K562 (cell line): ENCODE data around the gene NRAP. TPM values are rescaled to one million over a fixed set of nuclear protein-coding genes. Genes with fewer than 3 reads are reported as not detected.

ENCODE experiments used
- CBFA2T2 ChIP-seq: fragments of 450-650 bp; conservative IDR thresholded peaks from 2 replicates; pipeline ENCODE4 v1.6.1; 2017; ENCODE audit warnings: mild to moderate bottlenecking
- ETS2 ChIP-seq: IDR thresholded peaks from 2 replicates; pipeline ENCODE4 v1.6.1; 2016; ENCODE audit warnings: borderline replicate concordance, missing genetic modification characterization, mild to moderate bottlenecking, moderate library complexity, missing compliant biosample characterization; ENCODE audit not compliant: poor library complexity, severe bottlenecking
- FOSL1 ChIP-seq: fragments of 200-800 bp; sonication (Bioruptor generic); conservative IDR thresholded peaks from 2 replicates; pipeline ENCODE4 v1.6.1; 2016; ENCODE audit warnings: missing genetic modification characterization, missing compliant biosample characterization
- HNRNPUL1 ChIP-seq: fragments of 200-400 bp; formaldehyde crosslinking; IDR thresholded peaks from 2 replicates; pipeline ENCODE4 v1.6.1; 2017; ENCODE audit warnings: low read length
- PCBP2 ChIP-seq: fragments of 200-400 bp; formaldehyde crosslinking; IDR thresholded peaks from 2 replicates; pipeline ENCODE4 v1.6.1; 2018; ENCODE audit warnings: low read length, low read depth, mild to moderate bottlenecking, moderate library complexity; ENCODE audit not compliant: poor library complexity, severe bottlenecking
- RAD21 ChIP-seq, 2 experiments: fragments of 250-450 bp in 1 of 2; fragments of 450-650 bp in 1 of 2; sonication (Bioruptor Pico) in 1 of 2; formaldehyde crosslinking in 1 of 2; IDR thresholded peaks in 1 of 2; conservative IDR thresholded peaks in 1 of 2; 2 replicates each; pipeline versions ENCODE4 v1.4.0 to v1.8.0; 2020 to 2022; ENCODE audit warnings: mild to moderate bottlenecking in 2 of 2, moderate library complexity in 1 of 2
- RBBP5 ChIP-seq: fragments of 200-600 bp; sonication (generic); IDR thresholded peaks from 2 replicates; pipeline ENCODE4 v1.6.1; 2012; ENCODE audit warnings: borderline replicate concordance, mild to moderate bottlenecking, low read length, control low read depth, inconsistent platforms; ENCODE audit not compliant: insufficient read depth, poor library complexity, severe bottlenecking
- SMARCA4 ChIP-seq: fragments of 450-650 bp; IDR thresholded peaks from 2 replicates; pipeline ENCODE4 v1.6.1; 2016
- SREBF1 ChIP-seq: fragments of 150-350 bp; IDR thresholded peaks from 2 replicates; pipeline ENCODE4 v1.6.1; 2014; ENCODE audit warnings: antibody characterized with exemption, low read depth, low read length, borderline replicate concordance
- TCF3 ChIP-seq: sonication (generic); formaldehyde crosslinking; IDR thresholded peaks from 2 replicates; pipeline ENCODE4 v1.4.0; 2020; ENCODE audit warnings: mild to moderate bottlenecking, missing genetic modification reagents
- XRCC5 ChIP-seq: fragments of 200-400 bp; formaldehyde crosslinking; IDR thresholded peaks from 2 replicates; pipeline ENCODE4 v1.6.1; 2017; ENCODE audit warnings: low read depth, mild to moderate bottlenecking, low read length
- ZNF609 ChIP-seq: sonication (generic); formaldehyde crosslinking; IDR thresholded peaks from 2 replicates; pipeline ENCODE4 v1.8.1; 2023; ENCODE audit warnings: missing genetic modification reagents, mild to moderate bottlenecking, borderline replicate concordance
- polyA plus RNA-seq, 8 experiments: library from polyadenylated mRNA; depleted of rRNA in 4 of 8; stranded (reverse) in 5 of 8; unstranded in 3 of 8; fragments of >200 nt; fragmentation: Nextera tagmentation in 2 of 8; fragmentation: Illumina TruSeq in 1 of 8; extraction: Ambion mirVana in 2 of 8; extraction: Trizol in 1 of 8; gene quantifications; 2 replicates each; pipeline versions ENCODE4 v1.2.1 to v1.2.3, GENCODE V29; 2011 to 2014; ENCODE audit warnings: inconsistent platforms in 1 of 8, missing spikeins in 1 of 8
- total RNA-seq, 7 experiments: library from RNA; depleted of rRNA in 6 of 7; stranded (reverse); fragments of >200 nt in 6 of 7; fragmentation: Illumina TruSeq in 2 of 7; extraction: Trizol in 2 of 7; gene quantifications; 2 replicates each; pipeline versions ENCODE4 v1.2.1 to v1.2.3, GENCODE V29; 2011 to 2021; ENCODE audit warnings: low replicate concordance in 1 of 7
- TF ChIP-seq, protein P1 (sequence below): fragments of 450-650 bp; IDR thresholded peaks from 2 replicates; pipeline ENCODE4 v1.6.1; 2017; ENCODE audit warnings: antibody characterized with exemption, mild to moderate bottlenecking
- TF ChIP-seq, protein P2 (sequence below), 2 experiments: fragments of 450-650 bp in 1 of 2; sonication (generic) in 1 of 2; formaldehyde crosslinking in 1 of 2; IDR thresholded peaks in 1 of 2; conservative IDR thresholded peaks in 1 of 2; 2 replicates each; pipeline versions ENCODE4 v1.6.1 to v1.8.1; 2016 to 2023; ENCODE audit warnings: mild to moderate bottlenecking in 2 of 2, moderate library complexity in 2 of 2, inconsistent platforms in 1 of 2, missing genetic modification reagents in 1 of 2

NRAP gene
- total and polyA plus RNA-seq, 9 of the 15 experiments (the other 6 are each of a cell fraction or from before 2014, with no cell fraction given): not detected

GRCh38 chr10:113679463-113680189, 15.8 kb upstream of the NRAP start, which contains the start of gene CASP7 (continued):
- TF ChIP-seq RAD21 (CRISPR knock-in tag; conservative IDR thresholded peaks at IDR 0.05 in 1 of 2, IDR thresholded peaks at IDR 0.05 in 1 of 2): peak; percentile 20 to 47; a peak in 3 of 4 replicates
- no peak for TF ChIP-seq SMARCA4
- TF ChIP-seq RBBP5: peak; percentile 96
- TF ChIP-seq, protein P1, sequence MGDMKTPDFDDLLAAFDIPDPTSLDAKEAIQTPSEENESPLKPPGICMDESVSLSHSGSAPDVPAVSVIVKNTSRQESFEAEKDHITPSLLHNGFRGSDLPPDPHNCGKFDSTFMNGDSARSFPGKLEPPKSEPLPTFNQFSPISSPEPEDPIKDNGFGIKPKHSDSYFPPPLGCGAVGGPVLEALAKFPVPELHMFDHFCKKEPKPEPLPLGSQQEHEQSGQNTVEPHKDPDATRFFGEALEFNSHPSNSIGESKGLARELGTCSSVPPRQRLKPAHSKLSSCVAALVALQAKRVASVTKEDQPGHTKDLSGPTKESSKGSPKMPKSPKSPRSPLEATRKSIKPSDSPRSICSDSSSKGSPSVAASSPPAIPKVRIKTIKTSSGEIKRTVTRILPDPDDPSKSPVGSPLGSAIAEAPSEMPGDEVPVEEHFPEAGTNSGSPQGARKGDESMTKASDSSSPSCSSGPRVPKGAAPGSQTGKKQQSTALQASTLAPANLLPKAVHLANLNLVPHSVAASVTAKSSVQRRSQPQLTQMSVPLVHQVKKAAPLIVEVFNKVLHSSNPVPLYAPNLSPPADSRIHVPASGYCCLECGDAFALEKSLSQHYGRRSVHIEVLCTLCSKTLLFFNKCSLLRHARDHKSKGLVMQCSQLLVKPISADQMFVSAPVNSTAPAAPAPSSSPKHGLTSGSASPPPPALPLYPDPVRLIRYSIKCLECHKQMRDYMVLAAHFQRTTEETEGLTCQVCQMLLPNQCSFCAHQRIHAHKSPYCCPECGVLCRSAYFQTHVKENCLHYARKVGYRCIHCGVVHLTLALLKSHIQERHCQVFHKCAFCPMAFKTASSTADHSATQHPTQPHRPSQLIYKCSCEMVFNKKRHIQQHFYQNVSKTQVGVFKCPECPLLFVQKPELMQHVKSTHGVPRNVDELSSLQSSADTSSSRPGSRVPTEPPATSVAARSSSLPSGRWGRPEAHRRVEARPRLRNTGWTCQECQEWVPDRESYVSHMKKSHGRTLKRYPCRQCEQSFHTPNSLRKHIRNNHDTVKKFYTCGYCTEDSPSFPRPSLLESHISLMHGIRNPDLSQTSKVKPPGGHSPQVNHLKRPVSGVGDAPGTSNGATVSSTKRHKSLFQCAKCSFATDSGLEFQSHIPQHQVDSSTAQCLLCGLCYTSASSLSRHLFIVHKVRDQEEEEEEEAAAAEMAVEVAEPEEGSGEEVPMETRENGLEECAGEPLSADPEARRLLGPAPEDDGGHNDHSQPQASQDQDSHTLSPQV: no peak
- TF ChIP-seq SREBF1: no peak
- TF ChIP-seq, protein P2, sequence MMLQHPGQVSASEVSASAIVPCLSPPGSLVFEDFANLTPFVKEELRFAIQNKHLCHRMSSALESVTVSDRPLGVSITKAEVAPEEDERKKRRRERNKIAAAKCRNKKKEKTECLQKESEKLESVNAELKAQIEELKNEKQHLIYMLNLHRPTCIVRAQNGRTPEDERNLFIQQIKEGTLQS (IDR thresholded peaks at IDR 0.05): no peak
- TF ChIP-seq, protein P2 (CRISPR knock-in tag; conservative IDR thresholded peaks at IDR 0.05): no peak
- TF ChIP-seq HNRNPUL1: no peak
- TF ChIP-seq FOSL1 (tag): no peak
- no peak for TF ChIP-seq XRCC5
- no peak for TF ChIP-seq ZNF609 (CRISPR knock-in tag)
- TF ChIP-seq CBFA2T2: no peak
- TF ChIP-seq TCF3 (CRISPR knock-in tag): no peak
- no peak for TF ChIP-seq PCBP2
- no peak for TF ChIP-seq ETS2
